Activated CD4-positive, alpha-beta T cell treated with anti-CD3 and anti-CD28 coated beads for 36 hours (primary cell): ENCODE measurements around the gene CHST9. TPM values are rescaled to one million over a fixed set of nuclear protein-coding genes. Genes with fewer than 3 reads are reported as not detected.

Experiments
- ATAC-seq: fragments of 200-7000 bp; cut with Tn5 transposase; one replicate; pipeline ENCODE4 v1.10.0; 2021; ENCODE audit warnings: mild to moderate bottlenecking, moderate library complexity
- CTCF ChIA-PET: fragments of 350-600 bp; sonication (Branson Sonifier 250); formaldehyde crosslinking; loops from one replicate; lab custom pipeline; 2021; ENCODE audit warnings: antibody characterized with exemption; lab: Charles Lee
- POLR2A ChIA-PET: fragments of 350-600 bp; sonication (Branson Sonifier 250); formaldehyde crosslinking; loops from one replicate; lab custom pipeline; 2021; ENCODE audit warnings: antibody characterized with exemption, inconsistent platforms; lab: Charles Lee
- DNase-seq: peaks from one replicate; pipeline ENCODE4 v3.0.0-alpha.2; 2020
- H3K27ac Mint-ChIP-seq: one replicate; pipeline ENCODE4 v1.8.0; 2021; ENCODE audit warnings: mixed read lengths
- H3K27me3 Mint-ChIP-seq: one replicate; pipeline ENCODE4 v1.8.0; 2021; ENCODE audit warnings: mixed read lengths
- H3K36me3 Mint-ChIP-seq: one replicate; pipeline ENCODE4 v1.8.0; 2021; ENCODE audit warnings: low read depth, mixed read lengths
- H3K4me1 Mint-ChIP-seq: one replicate; pipeline ENCODE4 v1.8.0; 2021; ENCODE audit warnings: mixed read lengths
- H3K4me3 Mint-ChIP-seq: one replicate; pipeline ENCODE4 v1.8.0; 2021; ENCODE audit warnings: mild to moderate bottlenecking, moderate library complexity, mixed read lengths
- H3K9me3 Mint-ChIP-seq: one replicate; pipeline ENCODE4 v1.8.0; 2021; ENCODE audit warnings: low read depth, mixed read lengths
- intact Hi-C, 2 experiments: fragments of 100-400 bp; cut with DNase I in 1 of 2; cut with micrococcal nuclease in 1 of 2; formaldehyde crosslinking; loops; one replicate each; pipeline versions ENCODE4 v1.14.2 to v1.15.1; 2022 to 2024; cut with DNase I, micrococcal nuclease
- total RNA-seq, 2 experiments: library from RNA; stranded (reverse); gene quantifications; one replicate each; pipeline ENCODE4 v1.2.3, GENCODE V29; 2021

Gene CHST9
- total RNA-seq, 2 experiments from 2014 or later: not detected

DNA sequence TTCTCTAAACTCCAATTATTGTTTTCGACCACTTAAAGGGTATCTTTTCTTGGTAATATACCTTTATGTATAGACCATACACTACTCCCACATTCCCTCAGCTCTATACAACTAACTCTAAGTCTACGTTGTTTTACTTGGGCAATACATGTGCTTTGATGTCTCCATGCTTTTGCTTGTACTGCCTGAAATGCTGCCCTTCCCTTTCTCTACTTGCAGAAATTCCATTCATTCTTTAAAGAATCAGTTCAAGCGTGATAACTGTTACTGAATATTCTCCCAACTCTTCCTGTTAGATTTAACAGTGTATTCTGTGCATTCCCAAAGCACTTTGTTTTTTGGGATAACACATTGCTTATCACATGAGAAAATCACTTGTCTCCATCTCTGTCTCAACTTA lies 162.6 kb downstream of the CHST9 start:
- DNase-seq: no peak
- ATAC-seq: no peak
- POLR2A ChIA-PET: no interaction called here
- Mint-ChIP-seq H3K9me3 (peaks cover 3% of the 10 kb centered on the region), H3K27ac (no peak overlapping the region), H3K36me3 (no peaks in the 10 kb centered on the region), H3K4me3 (no peak overlapping the region), H3K4me1 (no peaks in the 10 kb centered on the region), H3K27me3 (no peaks in the 10 kb centered on the region)
- intact Hi-C loops: no loop called here
- CTCF ChIA-PET: no interaction called here

DNA sequence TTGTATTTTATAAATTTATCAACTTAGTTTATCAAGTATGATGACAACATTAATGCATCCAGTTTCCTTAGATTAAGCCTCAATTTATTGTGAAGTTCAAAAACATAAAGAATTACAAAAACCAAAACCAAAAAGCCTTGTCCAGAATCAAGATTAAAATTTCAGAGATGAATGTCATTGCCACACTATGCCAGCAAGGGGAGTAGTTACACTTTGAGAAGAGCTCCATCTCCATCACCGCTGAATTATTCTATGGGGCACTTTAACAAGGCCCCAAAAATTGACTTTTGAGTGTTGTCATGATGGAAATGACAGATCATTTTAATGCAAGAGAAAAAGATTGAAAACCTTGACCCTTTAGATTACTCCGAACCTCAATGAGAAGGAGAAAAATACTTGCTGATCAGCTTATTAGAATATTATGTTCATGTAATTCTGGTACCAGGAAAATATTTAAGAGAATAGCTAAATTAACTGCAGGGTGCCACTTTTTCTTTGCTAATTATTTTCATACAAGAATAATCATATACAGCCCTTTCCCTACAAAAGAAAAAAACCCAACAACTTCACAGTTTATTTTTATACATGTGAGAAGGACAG lies 167.1 kb downstream of the CHST9 start:
- H3K9me3 Mint-ChIP-seq: peaks cover 3% of the 10 kb centered on the region
- POLR2A ChIA-PET: no interaction called here

DNA sequence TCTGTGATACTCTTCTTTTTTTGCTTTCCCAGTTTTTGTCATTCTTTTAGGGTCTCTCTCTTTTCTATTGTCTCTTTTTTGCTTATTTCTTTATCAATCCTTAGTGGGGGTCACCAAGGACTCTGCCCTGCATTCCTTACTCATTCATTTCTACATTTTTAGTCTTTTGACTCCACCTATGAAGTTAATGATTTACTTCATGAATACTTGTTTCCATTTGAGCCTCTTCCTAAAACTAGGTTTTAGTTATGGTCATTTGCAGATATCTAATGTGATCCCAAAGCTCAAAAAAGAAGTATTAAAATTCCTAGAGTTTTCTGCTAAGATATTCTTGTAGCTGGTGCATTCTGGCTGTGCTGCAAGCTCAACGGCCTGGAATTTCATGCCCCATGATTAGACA lies 170.3 kb downstream of the CHST9 start:
- Mint-ChIP-seq H3K4me1 (no peaks in the 10 kb centered on the region), H3K36me3 (no peaks in the 10 kb centered on the region), H3K4me3 (no peak overlapping the region), H3K27me3 (no peaks in the 10 kb centered on the region), H3K9me3 (no peaks in the 10 kb centered on the region), H3K27ac (no peak overlapping the region)
- ChIA-PET POLR2A (interaction anchor here (0.7 kb wide), 1 partner anchor 685 kb away, joined by 4 read pairs; no protein-coding TSS in a partner anchor), CTCF (no interaction called here)
- DNase-seq (no peak), ATAC-seq (no peak)
- intact Hi-C loops: loop anchor here in 1 of 2 experiments (5.0 kb wide), 1 partner anchor 587 kb away; no protein-coding TSS in a partner anchor

More for the DNA sequence above, 167.1 kb downstream of the CHST9 start:
- DNase-seq (no peak), ATAC-seq (no peak)
- Mint-ChIP-seq H3K27ac (no peak overlapping the region), H3K36me3 (no peaks in the 10 kb centered on the region), H3K27me3 (no peaks in the 10 kb centered on the region), H3K4me3 (no peak overlapping the region), H3K4me1 (no peaks in the 10 kb centered on the region)
- CTCF ChIA-PET: no interaction called here
- intact Hi-C loops: loop anchor here in 1 of 2 experiments (5.0 kb wide), 1 partner anchor 584 kb away; no protein-coding TSS in a partner anchor

DNA sequence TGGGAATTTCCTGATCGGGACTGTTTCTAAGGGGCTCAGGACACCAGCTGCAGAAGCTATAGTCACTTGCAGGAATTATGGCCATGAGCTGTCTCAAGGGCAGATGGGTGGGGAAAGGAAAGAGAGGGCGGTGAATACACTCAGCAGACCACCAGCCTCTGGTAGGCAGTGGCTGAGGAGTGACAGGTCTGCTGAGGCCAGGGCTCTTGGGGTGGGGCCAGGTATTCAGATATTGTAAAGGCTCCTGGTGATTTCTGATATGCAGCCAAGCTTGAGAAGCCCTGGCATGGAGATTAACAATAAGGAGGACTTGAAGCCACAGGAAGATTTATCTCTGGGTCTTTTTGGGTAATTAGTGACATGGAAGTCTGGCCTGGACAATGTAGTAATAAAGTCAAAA lies 174.3 kb downstream of the CHST9 start:
- ChIA-PET POLR2A (no interaction called here), CTCF (no interaction called here)
- no peak for ATAC-seq
- H3K27ac Mint-ChIP-seq: no peak overlapping the region
- H3K36me3 Mint-ChIP-seq: no peaks in the 10 kb centered on the region
- no peak for DNase-seq
- no peaks in the 10 kb centered on the region for H3K27me3 Mint-ChIP-seq
- no peak overlapping the region for H3K4me3 Mint-ChIP-seq
- no peaks in the 10 kb centered on the region for H3K9me3 Mint-ChIP-seq
- H3K4me1 Mint-ChIP-seq: no peaks in the 10 kb centered on the region
- intact Hi-C loops: no loop called here

DNA sequence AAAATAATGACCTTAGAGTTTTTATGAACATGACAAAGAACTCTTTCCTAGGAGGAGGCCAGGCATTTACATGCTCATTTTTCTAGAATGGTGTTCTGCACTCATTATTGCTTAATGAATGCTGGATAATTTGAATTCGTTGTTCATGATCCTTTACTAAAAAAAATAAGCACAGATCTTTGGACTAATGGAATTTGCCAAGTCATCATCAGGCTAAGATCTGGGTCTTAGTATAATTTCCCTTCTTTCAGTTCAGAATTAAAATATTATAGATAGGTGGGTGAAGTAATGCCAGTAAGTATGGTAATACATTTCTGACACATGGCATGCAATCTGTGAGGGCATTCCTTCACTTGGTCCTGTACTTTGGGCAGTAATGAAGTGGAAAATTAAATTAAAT lies 175.8 kb downstream of the CHST9 start:
- H3K27ac Mint-ChIP-seq: no peak overlapping the region
- H3K9me3 Mint-ChIP-seq: no peaks in the 10 kb centered on the region
- intact Hi-C loops: no loop called here
- CTCF ChIA-PET: no interaction called here
- H3K4me3 Mint-ChIP-seq: no peak overlapping the region
- ATAC-seq (no peak), DNase-seq (no peak)
- POLR2A ChIA-PET: no interaction called here
- H3K36me3 Mint-ChIP-seq: no peaks in the 10 kb centered on the region
- no peaks in the 10 kb centered on the region for H3K4me1 Mint-ChIP-seq
- H3K27me3 Mint-ChIP-seq: no peaks in the 10 kb centered on the region

DNA sequence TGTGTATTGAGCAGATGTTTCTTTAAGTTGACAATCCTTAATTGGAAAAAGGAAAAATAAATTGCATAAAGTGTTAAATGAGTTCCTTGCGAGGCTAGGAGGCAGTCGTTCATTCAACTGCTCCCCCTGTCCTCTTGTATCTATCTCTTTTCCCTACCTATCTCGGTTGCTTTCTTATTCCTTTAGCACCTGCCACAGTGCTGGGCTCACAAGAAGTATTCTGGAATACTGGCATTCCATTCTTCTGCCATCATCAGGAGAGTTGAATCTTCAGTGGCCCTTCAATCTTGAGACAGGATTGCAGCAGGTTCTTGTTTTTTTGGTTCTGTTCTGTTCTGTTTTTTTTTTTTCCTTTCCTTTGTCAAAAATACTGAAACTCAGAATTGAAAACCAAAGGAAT lies 176.5 kb downstream of the CHST9 start:
- Mint-ChIP-seq H3K4me3 (no peak overlapping the region), H3K27me3 (no peaks in the 10 kb centered on the region), H3K36me3 (no peaks in the 10 kb centered on the region), H3K4me1 (no peaks in the 10 kb centered on the region), H3K9me3 (no peaks in the 10 kb centered on the region), H3K27ac (no peak overlapping the region)
- intact Hi-C loops: no loop called here
- ChIA-PET CTCF (no interaction called here), POLR2A (no interaction called here)
- ATAC-seq: no peak
- DNase-seq: no peak

DNA sequence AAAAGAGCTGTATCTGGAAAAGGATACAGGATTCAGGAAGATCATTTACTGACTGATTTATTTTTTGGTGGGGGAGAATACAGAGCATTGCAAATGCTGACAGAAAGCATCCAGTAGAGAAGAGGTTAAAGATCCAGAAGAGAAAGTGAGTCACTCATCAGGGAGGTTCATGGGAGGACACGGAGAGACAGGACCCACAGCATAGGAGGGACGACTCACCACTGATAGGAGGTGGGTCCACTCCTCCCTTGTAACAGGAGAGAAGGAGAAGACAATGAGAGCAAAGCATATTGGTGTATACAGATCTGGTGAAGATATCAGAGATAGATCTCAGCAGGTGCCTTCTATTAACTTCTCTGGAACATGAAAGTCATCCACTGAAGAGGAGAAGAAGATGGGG lies 177.2 kb downstream of the CHST9 start:
- Mint-ChIP-seq H3K36me3 (no peaks in the 10 kb centered on the region), H3K27ac (no peak overlapping the region), H3K9me3 (no peaks in the 10 kb centered on the region), H3K4me1 (no peaks in the 10 kb centered on the region), H3K27me3 (no peaks in the 10 kb centered on the region), H3K4me3 (no peak overlapping the region)
- ATAC-seq: no peak
- intact Hi-C loops: no loop called here
- ChIA-PET POLR2A (no interaction called here), CTCF (no interaction called here)
- no peak for DNase-seq

DNA sequence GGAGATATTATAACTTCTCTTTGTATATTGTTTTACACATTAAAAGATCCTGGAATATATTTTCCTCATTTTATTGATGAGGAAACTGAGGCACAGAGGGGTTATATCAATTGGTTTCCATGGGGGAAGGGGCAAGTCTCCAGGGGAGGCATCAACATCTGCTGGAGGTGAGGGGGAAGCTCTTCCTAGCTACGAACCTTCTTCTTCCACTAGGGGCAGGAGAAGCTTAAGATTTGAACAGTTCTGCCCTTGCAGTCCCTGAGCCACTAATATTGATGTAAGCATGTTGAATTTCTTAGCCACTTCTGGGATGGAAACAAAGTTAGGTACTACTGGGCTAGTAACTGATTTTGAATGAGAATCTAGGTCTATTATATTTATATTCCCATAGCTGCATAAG lies 179.5 kb downstream of the CHST9 start:
- intact Hi-C loops: no loop called here
- no peaks in the 10 kb centered on the region for H3K9me3 Mint-ChIP-seq
- ATAC-seq (no peak), DNase-seq (no peak)
- H3K36me3 Mint-ChIP-seq: no peaks in the 10 kb centered on the region
- H3K4me3 Mint-ChIP-seq: no peak overlapping the region
- no peaks in the 10 kb centered on the region for H3K27me3 Mint-ChIP-seq
- no peak overlapping the region for H3K27ac Mint-ChIP-seq
- no peaks in the 10 kb centered on the region for H3K4me1 Mint-ChIP-seq
- ChIA-PET POLR2A (no interaction called here), CTCF (interaction anchor here (0.9 kb wide), 1 partner anchor 600 kb away, joined by 3 read pairs; no protein-coding TSS in a partner anchor)

DNA sequence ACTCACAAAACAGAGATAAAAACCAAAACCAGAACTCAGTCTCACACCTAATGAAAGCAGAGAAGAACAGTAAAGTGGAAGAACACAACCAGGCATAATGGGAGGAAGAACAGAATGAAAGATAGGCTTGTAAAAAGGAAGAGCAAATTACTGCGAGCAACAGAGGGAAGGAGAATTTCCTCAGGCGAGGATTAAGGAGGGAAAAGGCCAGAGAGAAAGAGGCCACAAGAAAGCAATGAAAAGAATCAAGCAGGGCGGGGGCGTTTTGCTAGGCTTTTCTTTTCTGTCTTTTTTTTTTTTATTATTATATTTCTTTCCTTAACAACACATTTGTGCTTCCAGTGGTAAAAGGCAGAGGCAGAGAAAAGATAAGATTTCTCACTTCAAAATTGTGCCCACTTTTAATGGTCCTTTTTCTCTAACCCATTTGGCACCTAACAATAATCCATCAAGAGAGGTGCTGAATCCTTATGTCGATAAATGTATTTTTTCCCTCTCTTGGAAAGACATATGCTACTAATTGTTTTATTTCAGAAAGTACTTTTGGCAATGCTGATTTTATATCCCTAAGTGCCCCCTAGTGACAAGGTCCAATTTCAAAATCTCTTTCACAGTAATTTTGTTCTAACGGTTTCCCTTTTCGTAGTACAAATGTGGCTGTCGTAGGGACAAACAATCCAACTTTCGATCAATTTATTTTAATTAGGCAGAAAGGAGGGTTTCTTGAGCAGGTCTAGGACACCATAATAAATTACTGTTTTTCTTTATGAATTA lies 180.9 kb downstream of the CHST9 start:
- Mint-ChIP-seq H3K27me3 (no peaks in the 10 kb centered on the region), H3K9me3 (no peaks in the 10 kb centered on the region), H3K4me1 (no peaks in the 10 kb centered on the region), H3K36me3 (no peaks in the 10 kb centered on the region), H3K4me3 (no peak overlapping the region), H3K27ac (no peak overlapping the region)
- DNase-seq (no peak), ATAC-seq (no peak)
- intact Hi-C loops: no loop called here
- ChIA-PET POLR2A (no interaction called here), CTCF (no interaction called here)

DNA sequence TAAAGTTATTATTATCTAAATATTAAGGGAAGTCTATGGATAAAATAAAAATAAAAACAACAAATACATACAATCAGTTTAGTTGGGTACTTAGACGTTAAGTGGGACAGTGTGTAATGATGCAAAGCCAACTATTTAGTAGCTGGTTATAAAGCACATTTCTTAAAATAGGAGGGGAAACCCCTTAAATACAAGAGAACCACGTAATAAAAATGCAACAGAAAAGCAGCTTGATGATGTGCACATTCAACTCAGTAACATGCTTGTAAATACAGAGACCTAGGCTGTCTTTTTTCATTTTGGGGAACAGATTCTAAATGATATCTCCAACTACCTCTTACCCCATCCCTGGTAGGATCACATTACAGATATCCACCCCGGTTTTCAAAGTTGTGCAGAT lies 185.3 kb downstream of the CHST9 start:
- ChIA-PET CTCF (no interaction called here), POLR2A (no interaction called here)
- Mint-ChIP-seq H3K9me3 (peaks cover 2% of the 10 kb centered on the region), H3K4me1 (no peaks in the 10 kb centered on the region), H3K27ac (no peak overlapping the region), H3K27me3 (no peaks in the 10 kb centered on the region), H3K4me3 (no peak overlapping the region), H3K36me3 (no peaks in the 10 kb centered on the region)
- intact Hi-C loops: loop anchor here (10.0 kb wide), 1 partner anchor 55 kb away; no protein-coding TSS in a partner anchor
- DNase-seq (no peak), ATAC-seq (no peak)

DNA sequence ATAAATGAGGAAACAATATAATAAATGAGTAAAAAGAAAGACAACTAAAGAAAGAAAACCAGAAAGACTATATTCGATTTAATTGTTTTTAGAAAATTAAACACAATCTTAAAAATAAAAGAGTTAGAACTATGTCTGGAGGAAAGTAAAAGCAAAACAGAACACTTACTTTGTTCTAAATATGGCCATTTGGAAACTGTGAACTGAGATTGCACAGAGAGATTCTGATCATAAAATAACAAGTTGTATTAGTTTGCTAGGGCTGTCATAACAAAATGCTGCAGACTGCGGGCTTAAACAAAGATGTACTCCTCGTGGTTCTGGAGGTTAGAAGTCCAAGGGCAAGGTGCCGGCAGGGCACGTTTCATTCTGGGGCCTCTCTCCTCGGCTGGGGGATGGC lies 191.5 kb downstream of the CHST9 start:
- H3K4me3 Mint-ChIP-seq: no peak overlapping the region
- no peaks in the 10 kb centered on the region for H3K4me1 Mint-ChIP-seq
- H3K27ac Mint-ChIP-seq: no peak overlapping the region
- no peaks in the 10 kb centered on the region for H3K9me3 Mint-ChIP-seq
- ATAC-seq (no peak), DNase-seq (no peak)
- H3K36me3 Mint-ChIP-seq: no peaks in the 10 kb centered on the region
- no peaks in the 10 kb centered on the region for H3K27me3 Mint-ChIP-seq
- CTCF ChIA-PET: no interaction called here
- intact Hi-C loops: loop anchor here (10.0 kb wide), 1 partner anchor 61 kb away; no protein-coding TSS in a partner anchor
- POLR2A ChIA-PET: no interaction called here

DNA sequence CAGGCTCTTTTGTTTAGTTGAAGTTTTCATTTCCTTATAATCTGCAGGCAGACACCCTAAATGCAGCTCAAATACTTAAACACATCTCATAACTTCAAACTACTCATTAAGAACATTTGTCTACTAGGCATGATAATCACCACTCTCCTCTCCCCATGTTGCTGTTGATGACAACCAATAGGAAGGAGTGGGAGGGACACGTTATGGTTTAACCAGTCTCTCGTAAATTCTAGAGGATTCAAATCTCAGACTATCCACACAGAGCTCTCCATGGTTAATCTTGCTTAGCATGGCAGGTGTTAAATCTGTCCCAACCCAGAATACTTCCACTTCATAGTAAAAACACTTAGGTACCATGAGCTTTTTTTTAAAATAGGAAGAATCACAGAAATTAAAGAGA lies 192.2 kb downstream of the CHST9 start:
- no peak for DNase-seq
- Mint-ChIP-seq H3K36me3 (no peaks in the 10 kb centered on the region), H3K27ac (no peak overlapping the region), H3K4me1 (no peaks in the 10 kb centered on the region), H3K4me3 (no peak overlapping the region), H3K27me3 (no peaks in the 10 kb centered on the region), H3K9me3 (no peaks in the 10 kb centered on the region)
- intact Hi-C loops: loop anchor here (10.0 kb wide), 1 partner anchor 62 kb away; no protein-coding TSS in a partner anchor
- ChIA-PET POLR2A (no interaction called here), CTCF (no interaction called here)
- ATAC-seq: no peak
